Ramos (cell line): ENCODE data around the gene PDCL3.

Experiments used
- in situ Hi-C: fragments of 300-500 bp; cut with MboI; formaldehyde crosslinking; loops from one replicate; pipeline ENCODE4 v1.14.3; 2022; ENCODE audit warnings: low sequenced_read_pairs; ENCODE audit not compliant: unreplicated experiment

PDCL3 gene

DNA sequence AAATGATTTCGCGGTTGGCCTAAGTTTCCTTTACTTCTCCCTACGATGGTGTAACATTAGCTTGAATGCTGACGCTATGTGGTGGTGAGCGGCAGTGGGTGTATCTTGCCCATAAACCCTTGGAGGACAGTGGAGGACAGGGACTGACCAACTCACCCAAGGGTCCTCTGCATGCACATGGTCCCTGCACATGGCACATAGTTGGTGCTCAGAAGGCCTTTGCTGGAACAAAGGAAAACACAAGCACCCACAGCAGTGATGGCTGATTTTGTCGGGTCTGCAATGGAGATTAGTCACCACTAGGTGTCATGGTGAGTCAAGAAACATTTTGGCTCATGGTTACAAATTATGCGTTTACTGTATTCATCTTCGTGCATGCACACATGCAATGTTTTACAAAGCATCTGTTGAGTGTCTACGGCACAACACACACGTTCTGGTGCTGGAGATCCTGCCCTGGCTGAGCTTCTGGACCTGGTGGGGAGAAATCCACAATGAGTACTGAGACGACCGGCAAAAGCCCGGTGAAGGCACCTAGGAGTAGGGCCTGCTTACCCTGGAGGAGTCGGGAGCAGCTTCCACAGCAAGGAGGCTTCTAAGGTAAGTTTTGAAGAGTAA, 44.0 kb downstream of the PDCL3 start:
- in situ Hi-C loops, result no loop called here

DNA sequence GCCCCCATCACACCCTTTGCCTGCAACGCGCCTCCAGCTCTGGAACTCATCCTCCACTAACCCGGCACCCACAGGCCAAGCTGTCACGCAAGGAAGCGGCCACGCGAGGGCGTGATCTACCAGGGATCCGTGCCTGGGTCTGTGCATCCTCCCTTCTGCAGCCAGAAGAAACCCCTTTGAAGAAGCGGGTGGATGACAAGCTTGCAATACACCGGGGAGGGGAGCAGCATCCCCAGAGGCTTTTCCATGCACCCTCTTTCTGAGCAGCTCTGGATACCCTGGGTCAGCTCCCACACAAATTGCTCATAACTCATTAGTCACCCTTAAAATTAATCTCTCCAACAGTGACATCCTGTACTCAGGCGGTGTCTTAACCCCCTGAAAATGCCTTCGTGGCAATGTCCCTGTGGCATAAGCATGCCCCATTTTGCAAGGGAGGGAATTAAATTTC, 47.6 kb downstream of the PDCL3 start:
- in situ Hi-C loops, result loop anchor here (10.0 kb wide), 1 partner anchor 374 kb away; no protein-coding TSS in a partner anchor

DNA sequence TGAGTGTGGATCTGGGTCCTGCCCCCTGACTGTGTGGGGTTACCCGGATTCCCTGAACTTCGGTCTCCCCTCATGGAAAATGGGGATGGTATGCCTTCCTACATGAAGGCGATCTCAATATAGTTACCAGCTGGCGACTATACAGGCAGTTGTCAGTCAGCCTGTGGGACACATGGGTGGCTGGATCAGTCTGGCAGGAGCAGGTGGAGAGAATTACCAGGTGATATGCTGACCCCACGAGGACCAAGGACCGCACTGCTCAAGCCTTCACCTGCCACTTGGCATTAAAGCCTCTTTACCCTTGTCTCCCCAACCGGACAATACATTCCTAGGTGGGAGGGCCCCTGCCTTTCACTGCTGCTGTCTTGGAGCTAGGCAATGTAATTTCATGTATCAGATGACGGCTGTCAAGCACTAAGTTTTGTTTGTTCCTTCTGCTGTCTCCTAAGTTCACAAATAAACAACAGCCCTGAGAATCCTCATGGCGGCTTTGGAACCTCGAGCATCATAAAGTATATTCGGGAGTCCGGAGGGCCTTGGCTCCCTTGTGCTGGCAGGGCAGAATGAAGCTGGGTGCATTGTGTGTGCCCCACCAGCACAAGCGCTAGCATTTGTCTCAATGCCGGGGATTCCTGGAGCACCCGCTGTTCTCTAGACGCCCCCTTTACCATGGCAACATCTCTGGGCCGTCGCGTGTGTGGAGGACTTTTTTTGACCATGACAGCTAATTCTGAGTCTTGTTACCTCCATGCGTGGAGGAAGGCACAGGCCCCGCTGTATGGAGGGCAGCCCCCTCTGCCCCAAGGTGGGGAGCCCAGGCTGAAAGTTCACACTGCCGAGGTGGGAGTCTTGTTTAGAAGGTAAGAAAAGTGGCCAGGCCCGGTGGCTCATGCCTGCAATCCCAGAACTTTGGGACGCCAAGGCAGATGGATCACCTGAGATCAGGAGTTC, 48.6 kb downstream of the PDCL3 start:
- in situ Hi-C loops, result loop anchor here (10.0 kb wide), 1 partner anchor 373 kb away; no protein-coding TSS in a partner anchor

DNA sequence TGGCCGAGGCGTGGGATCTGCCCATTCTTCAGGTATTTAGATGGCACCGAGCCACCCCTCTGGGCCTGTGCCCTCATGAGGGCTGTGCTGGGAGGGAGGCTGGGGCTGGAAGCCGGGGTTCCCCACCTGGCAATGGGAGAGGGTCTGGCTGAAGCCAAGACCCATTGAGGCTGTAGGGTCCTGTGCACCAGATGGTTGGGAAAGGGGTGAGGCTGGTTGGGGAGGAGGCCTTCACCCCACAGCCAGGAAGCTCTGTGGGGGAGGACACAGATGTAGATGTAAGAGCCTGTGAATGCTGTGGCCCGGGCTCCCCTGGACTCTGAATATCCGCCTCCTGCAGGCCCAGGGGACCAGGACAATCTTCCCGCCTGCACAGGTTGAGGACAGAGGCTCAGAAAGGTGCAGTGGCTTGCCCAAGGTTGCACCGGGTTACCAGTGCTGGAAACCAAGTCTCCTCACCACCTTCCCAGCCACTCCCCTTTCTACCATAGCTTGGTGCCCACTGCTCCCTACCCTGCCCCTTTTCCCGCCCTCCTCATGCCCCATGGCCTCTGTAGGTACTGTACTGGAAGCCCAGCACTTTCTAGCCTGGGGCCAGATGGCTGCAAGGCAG, 49.7 kb downstream of the PDCL3 start:
- in situ Hi-C loops, result loop anchor here (10.0 kb wide), 1 partner anchor 372 kb away; no protein-coding TSS in a partner anchor

DNA sequence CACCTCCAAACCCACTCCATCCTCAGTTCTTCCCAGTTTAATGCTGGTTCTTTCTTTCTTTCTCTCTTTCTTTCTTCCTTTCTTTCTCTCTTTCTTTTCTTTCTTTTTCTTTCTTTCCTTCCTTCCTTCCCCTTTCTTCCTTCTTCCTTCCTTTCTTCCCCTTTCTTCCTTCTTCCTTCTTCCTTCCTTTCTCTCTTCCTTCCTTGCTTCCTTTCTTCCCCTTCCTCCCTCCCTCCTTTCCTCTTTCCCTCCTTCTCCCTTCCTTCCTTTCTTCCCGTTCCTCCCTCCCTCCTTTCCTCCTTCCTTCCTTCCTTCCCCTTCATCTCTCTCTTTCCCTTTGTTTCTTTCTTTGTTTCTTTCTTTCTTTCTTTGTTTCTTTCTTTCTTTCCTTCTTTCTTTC, 50.9 kb downstream of the PDCL3 start:
- in situ Hi-C loops, result loop anchor here (10.0 kb wide), 1 partner anchor 371 kb away; no protein-coding TSS in a partner anchor

DNA sequence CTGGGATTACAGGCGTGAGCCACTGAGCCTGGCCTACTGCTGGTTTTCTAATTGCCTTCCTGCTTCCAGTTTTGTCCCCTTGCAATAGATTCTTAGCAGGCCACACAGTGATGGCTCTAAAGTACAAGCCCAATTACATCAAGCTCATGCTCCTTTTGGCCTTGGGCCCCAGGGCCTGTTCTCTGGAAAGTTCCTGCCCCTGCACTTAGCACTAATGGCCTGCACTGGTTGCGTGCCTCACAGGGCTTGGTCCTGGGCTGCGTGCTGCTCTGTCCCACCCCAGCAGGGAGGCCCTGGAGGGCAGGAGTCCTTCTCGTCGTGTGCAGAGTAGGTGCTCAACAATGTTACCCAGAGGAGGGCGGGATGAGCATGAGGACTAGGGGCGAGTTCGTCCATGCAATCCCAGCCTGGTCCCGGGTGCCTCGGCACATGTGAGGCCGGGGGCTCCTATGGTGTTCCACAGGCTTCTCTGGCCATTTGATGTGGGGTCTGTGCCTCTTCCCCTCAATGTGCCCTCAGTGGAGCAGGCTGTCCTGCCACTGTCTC, 51.7 kb downstream of the PDCL3 start:
- in situ Hi-C loops, result loop anchor here (10.0 kb wide), 1 partner anchor 370 kb away; no protein-coding TSS in a partner anchor

DNA sequence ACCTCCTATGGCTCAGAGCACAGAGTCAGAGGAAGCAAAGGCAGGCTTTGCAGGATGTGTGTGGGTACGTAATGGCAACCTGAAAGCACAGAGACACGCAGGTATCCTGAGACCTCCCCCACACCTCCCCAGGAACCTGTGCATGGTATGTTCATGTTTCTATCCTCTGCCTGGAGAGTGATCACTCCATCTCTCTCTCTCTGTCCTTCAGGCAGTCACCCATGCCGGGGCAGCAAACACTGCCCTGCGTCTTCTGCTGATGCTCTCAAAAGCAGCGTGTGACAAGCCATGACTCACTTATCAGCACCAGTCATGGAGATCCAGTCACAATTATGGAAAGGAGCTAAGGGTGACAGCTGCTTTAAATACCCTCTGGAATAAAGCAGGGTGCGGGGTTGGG, 52.7 kb downstream of the PDCL3 start:
- in situ Hi-C loops, result loop anchor here (10.0 kb wide), 1 partner anchor 369 kb away; no protein-coding TSS in a partner anchor

DNA sequence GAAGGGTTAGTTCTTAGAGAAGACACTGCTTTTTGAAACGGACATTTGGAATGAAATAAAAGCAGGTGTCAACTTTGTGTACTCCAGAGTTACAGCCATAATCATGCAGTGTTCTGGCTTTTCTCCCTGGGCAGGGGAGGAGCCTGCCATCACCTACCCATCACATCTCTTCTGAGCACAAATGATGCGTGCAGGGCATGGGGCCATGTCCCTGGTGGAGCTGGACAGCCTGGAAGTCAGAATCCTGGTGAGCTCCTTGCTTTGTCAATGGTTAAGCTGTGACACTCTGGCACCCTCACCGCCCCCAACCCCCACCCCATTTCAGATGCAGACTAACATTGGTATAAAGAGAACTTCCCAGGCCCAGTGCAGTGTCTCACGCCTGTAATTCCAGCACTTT, 53.1 kb downstream of the PDCL3 start:
- in situ Hi-C loops, result loop anchor here (10.0 kb wide), 1 partner anchor 369 kb away; no protein-coding TSS in a partner anchor

DNA sequence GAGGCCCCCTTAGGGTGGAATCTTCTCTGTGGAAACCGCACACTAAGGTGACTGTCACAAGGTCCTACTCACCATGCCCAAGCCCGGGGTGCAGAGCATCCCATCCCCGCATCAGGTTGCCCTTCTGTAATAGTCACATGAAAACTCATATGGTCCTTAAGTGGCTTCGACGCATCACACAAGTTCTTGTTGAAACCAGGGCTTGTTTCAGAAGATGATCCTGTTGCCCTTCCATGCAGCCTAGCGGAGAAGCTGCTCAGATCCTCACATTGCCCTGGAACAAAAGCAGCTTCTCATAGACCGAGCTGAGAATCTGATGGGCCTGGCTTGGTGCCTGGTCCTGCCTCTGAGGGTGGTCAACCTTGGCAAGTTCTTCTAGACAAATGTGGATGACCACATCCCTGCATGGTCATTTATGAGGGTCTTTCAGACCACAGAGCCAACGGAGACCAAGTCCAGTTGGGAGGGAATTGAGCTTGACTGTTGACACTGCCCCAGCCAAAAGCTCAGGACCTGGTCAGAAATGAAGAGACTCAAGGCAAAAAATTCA, 54.1 kb downstream of the PDCL3 start:
- in situ Hi-C loops, result loop anchor here (10.0 kb wide), 1 partner anchor 368 kb away; no protein-coding TSS in a partner anchor

DNA sequence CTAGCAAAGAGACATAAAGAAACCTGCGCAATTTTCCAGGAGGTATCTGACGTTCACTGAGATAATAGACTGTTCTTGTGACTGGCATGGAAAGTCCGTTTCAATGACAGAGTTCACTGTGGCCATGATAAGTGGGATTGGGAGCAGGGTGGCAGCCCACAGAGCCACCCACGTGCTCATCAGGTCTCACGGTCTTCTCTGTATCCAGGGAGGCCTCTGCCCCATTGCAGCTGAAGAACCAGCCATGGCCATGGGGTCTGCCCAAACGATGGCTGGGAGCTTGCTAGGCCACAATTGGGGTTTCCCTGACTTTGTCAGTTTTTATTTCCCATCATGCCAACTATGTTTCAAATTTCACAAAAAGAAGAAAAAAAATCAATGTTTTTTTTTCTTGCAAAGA, 57.2 kb downstream of the PDCL3 start:
- in situ Hi-C loops, result loop anchor here (10.0 kb wide), 1 partner anchor 365 kb away; no protein-coding TSS in a partner anchor

DNA sequence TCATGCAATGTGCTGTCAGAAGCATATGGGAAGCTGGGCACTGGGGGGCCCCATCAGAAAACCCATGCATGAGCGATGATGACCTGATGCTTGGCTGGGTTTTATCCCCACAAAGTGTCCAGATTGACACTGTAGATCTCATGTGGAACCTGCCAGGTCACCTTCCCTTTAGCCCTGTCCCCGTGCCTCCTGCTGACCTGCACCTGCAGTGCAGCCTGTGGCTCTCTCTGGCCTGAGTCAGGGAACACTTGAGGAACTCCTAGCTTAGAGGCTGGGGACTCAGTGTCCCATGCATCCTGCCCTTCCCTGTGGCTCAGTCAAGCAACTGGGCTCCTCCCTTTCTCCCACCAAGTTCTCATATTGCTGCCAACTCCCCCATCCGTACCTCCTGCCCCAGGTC, 57.7 kb downstream of the PDCL3 start:
- in situ Hi-C loops, result no loop called here

DNA sequence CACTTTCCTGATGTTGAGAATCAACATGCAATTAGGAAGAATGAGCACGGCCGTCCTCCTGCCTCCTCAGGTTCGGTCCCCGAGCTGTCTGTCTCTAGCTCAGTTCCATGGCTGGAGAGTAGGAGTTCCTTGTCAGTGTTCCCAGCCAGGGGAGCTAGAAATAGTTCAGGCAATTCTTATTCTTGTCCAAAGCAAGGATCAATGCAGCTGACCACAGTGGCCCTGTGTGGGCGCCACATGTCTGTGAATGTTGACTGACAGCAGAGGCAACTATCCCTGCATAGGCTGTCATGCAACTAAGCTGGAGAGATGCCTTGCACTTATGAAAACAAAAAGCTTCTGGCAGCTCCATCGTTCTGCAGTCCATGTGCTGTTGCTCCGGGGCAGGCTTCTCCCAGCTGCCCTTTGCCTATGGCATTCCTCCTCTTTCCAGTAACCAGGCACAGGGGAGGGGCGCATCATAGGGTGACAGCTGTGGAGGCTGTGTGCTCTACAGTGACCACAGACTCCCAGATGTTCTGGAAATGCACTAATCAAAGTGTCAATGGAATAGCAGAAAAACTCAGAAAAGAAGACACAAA, 58.7 kb downstream of the PDCL3 start:
- in situ Hi-C loops, result no loop called here

DNA sequence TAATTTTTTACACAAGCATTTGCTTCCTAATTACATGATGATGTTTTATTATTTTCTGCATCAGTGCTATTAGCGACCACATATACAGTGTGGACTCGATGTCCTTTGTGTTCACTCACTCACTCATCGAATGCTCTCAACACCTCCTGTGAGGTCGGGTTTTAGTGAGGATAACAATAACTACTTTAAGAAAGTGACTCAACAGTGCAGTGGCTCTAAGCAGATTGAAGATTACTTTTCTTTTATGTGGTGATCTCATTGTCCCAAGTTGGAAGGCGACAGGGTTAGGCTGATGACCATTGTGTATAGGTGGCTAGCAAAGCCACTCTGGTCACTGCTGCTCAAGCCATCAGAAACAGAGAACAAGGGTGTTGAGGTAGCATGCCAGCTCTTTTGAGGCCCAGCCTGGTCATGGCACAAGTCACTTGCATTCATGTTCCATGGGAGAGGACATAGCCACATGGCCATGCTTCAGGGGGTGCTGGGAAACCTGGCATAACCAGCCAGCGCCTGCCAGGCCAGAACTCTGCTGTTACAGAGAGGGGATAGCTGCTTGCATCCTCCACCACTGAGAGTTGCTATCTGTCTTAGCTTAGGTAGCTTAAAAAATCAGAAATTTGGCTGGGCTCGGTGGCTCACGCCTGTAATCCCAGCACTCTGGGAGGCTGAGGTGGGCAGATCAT, 60.4 kb downstream of the PDCL3 start:
- in situ Hi-C loops, result no loop called here

DNA sequence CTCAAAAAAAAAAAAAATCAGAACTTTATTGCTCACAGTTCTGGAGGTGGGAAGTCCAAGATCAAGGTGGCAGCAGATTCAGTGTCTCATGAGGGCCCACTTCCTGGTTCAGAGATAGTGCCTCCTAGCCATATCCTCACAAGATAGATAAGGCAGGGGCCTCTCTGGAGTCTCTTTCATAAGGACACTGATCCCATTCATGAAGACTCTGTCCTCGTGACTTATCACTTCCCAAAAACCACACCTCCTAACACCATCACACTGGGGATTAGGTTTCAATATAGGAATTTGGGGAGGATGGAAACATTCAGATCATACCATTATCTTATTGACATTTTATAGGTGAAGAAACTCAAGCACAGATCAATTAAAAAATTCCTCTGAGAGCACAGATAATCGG, 61.1 kb downstream of the PDCL3 start:
- in situ Hi-C loops, result no loop called here

DNA sequence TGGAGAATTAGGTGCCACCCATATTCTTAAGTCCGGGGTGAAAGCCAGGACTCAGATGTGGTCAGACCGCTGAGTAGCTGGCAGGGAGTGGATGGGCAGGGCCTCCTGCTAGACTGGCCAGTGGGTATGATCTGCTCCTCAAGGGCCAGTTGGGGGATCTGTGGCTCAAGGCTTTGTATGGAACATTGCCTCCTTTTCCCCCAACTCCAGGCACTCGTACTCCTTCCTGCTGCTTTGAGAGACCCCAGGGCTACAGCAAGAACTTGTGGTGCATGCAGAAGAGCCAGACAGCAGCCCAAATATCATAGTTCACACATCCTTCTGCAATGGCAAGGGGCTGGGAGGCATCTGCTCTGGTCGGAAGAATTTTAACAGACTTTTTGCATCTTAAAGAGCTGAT, 61.7 kb downstream of the PDCL3 start:
- in situ Hi-C loops, result no loop called here

DNA sequence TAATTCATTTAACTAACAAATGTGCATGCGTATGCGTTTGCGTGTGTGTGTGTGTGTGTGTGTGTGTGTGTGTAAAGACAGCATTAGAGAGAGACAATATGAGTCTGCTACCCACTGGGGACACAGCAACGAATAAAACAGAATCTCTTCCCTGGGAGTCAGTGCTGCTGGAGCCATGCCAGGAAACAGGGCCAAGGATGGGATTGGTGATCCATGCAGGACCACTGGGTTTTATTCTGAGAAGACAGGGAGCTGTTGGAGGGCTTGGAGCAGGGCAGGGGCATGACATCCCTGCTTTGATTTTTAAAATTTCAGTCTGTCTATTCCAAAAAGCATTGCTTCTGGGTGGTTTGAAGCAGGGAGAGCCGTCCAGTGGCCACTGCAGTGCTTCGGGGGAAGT, 62.9 kb downstream of the PDCL3 start:
- in situ Hi-C loops, result no loop called here
